Hindlimb muscle (tissue), 1 donor: ENCODE results near the gene REXO4. TPM values are rescaled to one million over a fixed set of nuclear protein-coding genes. Genes with fewer than 3 reads are reported as not detected.
A peak's percentile ranks its signal among the peaks of the same experiment; 100 is the strongest.

Experiments
- DNase-seq: peaks from one replicate; pipeline ENCODE4 v3.0.0-alpha.2; 2013
- polyA plus RNA-seq: library from polyadenylated mRNA; unstranded; fragments of 120-200 nt; gene quantifications from one replicate; pipeline ENCODE4 v1.2.1, GENCODE V29; 2013; ENCODE audit not compliant: insufficient read length

The REXO4 gene
- polyA plus RNA-seq, 1 donor, result 43.6 TPM

GRCh38 chr9:133449760-133450159, 31.9 kb upstream of the REXO4 start:
- no peak for DNase-seq

GRCh38 chr9:133448487-133448972, 30.7 kb upstream of the REXO4 start:
- no peak for DNase-seq

GRCh38 chr9:133445293-133445969, 27.6 kb upstream of the REXO4 start:
- no peak for DNase-seq

- no peak for DNase-seq
Observed at GRCh38 chr9:133443982-133444381, 26.2 kb upstream of the REXO4 start.

GRCh38 chr9:133443248-133443647, 25.4 kb upstream of the REXO4 start:
- DNase-seq, result no peak

- no peak for DNase-seq
Observed at GRCh38 chr9:133441571-133441970, 23.8 kb upstream of the REXO4 start.

- no peak for DNase-seq
Observed at GRCh38 chr9:133440874-133441273, 23.1 kb upstream of the REXO4 start.

GRCh38 chr9:133439337-133439736, 21.5 kb upstream of the REXO4 start:
- no peak for DNase-seq

GRCh38 chr9:133437753-133438531, 20.1 kb upstream of the REXO4 start:
- DNase-seq, result no peak

GRCh38 chr9:133436681-133437080, 18.9 kb upstream of the REXO4 start:
- DNase-seq, result no peak

GRCh38 chr9:133433351-133433843, 15.6 kb upstream of the REXO4 start:
- no peak for DNase-seq

- DNase-seq, result no peak
Observed at GRCh38 chr9:133430244-133430643, 12.4 kb upstream of the REXO4 start.

GRCh38 chr9:133429641-133430161, 11.9 kb upstream of the REXO4 start:
- no peak for DNase-seq

GRCh38 chr9:133429214-133429613, 11.4 kb upstream of the REXO4 start:
- no peak for DNase-seq

- peak; percentile 35 for DNase-seq
Observed at GRCh38 chr9:133428617-133429101, 10.8 kb upstream of the REXO4 start.

GRCh38 chr9:133427658-133428348, 10.0 kb upstream of the REXO4 start:
- DNase-seq, result no peak

GRCh38 chr9:133426011-133426410, 8.2 kb upstream of the REXO4 start:
- DNase-seq, result no peak

- no peak for DNase-seq
Observed at GRCh38 chr9:133425049-133425632, 7.3 kb upstream of the REXO4 start.

GRCh38 chr9:133424187-133424586, 6.4 kb upstream of the REXO4 start:
- no peak for DNase-seq

- no peak for DNase-seq
Observed at GRCh38 chr9:133423216-133423615, 5.4 kb upstream of the REXO4 start.

- no peak for DNase-seq
Observed at GRCh38 chr9:133421615-133422542, 4.1 kb upstream of the REXO4 start, which contains the start of gene ADAMTS13. ADAMTS13 (plus strand) TSS chr9:133422367; CDS start chr9:133422444, 77 bp downstream.
